CD1c-positive myeloid dendritic cell (primary cell): ENCODE data around the gene HOMER3.
A peak's percentile ranks its signal among the peaks of the same experiment; 100 is the strongest.
"Not testable (repeated sequence)": the region's sequence is repeated elsewhere in the genome, so short reads cannot be mapped to it uniquely, and the experiment has no call there.

Experiments
- DNase-seq: peaks from one replicate; pipeline ENCODE4 v3.0.0-alpha.2; 2016; ENCODE audit errors: extremely low spot score

HOMER3 gene

DNA sequence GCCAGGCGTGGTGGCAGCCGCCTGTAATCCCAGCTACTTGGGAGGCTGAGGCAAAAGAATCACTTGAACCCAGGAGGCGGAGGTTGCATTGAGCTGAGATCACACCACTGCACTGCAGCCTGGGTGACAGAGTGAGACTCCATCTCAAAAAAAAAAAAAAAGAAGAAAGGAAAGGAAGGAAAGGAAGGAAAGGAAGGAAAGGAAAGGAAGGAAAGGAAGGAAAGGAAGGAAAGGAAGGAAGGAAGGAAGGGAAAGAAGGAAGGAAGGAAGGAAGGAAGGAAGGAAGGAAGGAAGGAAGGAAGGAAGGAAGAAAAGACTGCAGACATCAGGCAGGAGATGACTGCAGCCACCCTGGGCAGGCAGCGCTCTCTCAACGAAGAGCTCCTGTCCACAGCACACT is 38.5 kb downstream of the HOMER3 start:
- DNase-seq: not testable (repeated sequence)

DNA sequence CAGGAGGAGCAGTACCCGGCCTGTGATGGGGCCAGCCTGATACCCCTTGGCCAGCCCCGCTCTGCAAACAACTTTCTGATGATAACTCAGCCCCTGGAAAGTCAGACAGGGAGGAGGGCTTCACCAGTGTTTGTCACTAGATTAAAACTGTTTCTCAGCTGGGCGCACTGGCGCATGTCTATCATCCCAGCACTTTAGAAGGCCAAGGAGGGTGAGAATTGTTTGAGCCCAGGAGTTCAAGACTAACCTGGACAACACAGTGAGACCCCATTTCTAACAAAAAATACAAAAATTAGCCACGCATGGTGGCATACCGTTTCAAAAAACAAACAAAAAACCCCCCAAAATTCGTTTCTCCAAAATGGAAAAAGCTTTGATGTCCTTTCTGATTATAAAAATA is 39.5 kb downstream of the HOMER3 start:
- DNase-seq: no peak

DNA sequence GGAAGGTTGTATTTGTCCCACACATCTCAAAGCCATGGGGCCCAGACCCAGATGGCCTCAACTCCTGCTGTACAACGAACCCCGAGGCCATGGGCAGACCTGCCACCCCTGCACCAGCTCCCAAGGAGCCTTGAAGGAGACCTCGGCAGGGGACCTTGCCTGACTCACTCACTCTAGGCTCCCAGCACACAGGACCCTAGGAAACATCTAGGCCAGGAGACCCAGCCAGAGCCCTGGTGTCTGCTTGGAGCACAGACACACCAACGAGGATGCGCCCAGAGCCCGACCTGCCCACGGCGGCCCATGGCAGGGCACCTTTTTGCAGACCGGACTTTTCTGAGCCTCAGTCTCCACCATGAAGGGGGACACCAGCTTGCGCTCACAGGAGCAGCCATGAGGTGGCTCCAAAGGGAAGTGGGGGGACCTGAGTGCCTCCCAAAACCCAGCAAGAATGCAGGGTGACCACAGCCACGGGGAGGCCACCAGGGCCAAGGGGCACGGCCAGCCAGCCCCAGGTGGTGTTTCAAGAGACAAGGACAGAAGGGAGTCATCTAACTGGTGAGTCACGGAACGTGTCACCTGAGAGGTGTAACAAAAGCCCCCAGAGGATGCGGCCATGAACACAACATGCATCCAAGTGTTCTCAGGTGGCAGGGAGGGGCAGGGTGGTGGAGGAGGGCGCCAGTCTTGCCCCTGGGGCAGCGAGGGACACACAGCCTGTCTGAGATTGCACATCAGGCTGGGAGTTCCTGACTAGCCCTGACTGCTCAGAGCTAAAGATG is 40.1 kb downstream of the HOMER3 start:
- DNase-seq: no peak

DNA sequence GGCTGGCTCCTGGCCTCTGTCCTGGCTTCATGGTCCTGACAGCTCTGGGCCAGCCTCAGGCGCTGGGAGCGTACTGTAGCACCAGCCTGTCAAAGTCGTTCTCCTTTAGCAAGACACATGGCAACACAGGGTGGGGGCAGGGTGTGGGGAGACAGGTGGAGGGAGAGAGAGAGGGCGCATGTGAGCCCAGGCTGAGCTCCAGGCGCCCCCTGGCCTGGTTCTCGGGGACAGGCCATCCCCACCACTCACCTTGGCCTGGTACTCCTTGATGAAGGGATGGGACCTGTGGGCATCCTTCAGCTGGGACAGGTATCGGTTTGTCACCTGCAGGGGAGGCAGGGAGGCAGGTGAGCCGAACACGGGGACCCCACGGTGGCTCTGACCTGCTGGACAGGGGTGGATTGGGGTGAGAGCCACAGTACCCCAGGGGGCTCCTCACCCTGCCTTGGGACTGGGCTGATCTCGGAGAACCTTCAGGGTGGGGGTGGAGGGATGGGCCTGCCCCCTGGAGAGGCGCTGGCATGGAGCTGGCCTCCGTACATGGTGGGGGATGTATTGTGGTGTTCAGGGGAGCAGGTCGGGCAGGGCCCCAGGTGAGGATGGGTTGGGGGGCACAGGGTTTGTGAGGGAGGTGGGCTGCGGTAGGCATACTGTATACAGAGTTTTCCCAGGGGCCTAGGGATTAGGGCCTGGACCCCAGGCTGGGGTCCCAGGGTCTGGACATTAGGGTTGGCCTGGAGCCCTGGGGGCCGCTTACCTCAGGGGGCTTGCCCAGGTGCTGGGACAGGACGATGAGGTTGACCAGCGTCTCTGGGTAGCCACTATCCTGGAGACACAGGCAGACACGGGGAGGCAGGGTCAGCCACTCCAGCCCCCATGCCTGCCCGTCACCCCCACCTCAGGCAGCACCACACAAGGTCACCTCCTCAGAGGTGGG is 41.1 kb downstream of the HOMER3 start:
- DNase-seq: no peak

DNA sequence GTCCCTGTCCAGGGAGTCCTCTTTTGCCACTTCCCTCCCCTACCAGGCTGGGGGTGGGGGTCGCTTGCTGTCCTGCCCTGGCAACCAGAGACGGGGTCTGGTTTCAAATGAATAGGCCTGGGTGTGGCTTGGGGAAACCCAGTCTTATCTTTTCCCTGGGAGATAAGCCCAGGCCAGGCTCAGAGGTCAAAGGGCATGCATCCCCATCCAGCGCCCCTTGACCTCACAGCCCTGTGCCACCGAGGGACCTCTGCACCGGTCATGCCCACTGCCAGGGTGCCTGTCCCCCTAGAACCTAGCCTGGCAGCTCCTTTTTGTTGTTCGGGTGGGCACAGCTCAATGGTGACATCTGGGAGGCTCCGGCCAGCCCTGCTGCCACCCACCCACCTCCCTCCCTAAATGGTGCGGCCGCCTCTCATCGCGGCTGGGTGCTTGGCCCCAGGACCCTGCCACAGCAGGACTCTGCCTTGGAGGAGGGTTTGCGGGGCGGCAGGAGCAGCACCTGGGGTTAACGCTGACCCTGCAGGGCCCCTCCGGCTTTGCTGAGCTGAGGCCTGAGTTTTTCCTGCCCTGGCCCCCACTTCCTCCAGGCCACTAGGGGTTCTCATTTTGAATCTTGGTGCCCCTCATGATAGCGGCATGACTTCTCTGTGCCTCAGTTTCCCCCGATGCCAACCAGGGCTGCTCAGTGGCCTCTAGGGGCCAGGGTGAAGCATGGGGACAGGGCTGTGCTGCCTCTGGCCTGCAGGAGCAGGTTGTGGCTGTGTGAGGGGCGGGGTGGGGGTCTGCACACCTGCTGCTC is 42.2 kb downstream of the HOMER3 start:
- DNase-seq: no peak

DNA sequence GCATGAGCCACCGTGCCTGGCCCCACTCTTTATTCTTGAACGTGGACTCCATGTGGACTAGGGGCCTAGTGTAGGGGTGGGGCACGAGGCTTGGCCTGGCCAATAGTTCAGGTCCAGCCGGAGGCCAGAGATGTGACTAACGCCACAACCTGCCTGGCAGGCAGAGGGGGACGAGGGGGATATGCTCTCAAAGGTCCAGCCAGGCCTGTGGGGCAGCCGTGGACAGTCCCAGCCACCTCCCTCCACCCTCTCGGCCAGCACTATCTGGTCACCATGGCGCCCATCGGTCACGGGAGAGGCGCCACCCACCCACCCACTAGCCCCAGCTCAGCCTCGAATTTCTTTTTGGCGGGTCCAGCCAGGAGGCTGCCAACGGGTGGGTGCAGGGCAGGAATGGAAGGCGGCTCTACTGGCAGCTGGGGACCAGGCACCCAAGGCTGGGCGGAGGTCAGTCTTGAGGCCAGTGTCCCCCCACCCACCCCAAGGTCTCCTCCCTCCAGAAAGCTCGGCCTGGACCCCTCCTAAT is 42.9 kb downstream of the HOMER3 start:
- peak; percentile 12 for DNase-seq

DNA sequence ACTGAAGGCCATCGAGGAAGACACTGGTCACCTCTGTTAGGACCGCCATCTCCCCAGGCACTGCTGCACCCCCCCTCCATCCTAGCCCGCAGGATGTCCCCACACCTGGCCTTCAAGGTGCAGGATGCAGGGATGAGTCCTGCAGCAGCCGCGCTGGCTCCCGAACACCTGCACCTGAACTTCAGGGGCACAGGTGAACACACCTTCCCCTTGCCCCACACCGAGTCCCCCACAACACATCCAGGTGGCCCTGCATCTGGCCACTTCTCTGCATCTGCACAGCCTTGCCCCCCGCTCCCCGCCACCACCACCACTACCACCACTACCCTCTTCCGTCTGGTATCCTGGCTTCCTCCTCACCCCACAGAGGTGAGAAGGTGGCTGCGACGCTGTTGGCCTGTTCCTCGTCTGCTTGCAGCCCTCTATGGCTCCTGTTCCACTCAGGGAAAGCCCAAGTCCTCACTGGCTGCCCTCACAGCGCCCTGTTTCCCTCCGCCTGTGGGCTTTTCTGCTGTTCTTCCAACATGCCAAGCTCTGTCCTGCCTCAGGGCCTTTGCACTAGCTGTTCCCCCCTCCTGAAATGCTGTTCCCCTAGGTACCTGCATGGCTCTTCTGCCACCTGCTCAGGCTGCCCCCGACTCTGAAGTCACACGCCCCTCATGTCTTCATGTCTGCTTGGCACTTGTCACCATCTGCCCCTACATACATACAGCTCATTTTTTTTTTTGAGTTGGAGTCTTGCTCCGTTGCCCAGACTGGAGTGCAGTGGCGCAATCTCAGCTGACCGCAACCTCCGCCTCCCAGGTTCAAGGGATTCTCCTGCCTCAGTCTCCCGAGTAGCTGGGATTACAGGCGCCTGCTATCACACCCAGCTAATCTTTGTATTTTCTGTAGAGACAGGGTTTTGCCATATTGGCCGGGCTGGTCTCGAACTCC is 43.7 kb downstream of the HOMER3 start:
- DNase-seq: no peak

DNA sequence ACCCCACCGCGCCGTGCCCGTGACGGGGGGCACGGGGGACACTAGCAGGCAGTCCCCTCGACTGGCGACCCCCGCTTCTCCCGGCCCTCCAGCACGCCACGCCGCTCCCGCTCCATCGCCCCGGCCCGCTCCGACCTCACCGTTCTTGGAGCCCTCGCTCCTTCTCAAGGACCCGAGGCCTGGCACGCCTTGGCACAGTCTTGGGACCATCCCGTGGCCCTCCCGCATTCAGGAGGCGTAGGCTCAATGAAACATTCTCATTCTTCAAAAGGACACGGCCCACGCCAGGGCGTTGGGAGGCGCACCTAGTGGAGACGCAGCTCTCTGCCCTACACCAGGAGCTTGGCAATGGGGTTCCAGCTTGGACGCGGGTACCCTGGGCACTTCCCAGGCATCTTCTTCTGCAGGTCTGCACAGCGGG is 44.6 kb downstream of the HOMER3 start:
- DNase-seq: no peak

DNA sequence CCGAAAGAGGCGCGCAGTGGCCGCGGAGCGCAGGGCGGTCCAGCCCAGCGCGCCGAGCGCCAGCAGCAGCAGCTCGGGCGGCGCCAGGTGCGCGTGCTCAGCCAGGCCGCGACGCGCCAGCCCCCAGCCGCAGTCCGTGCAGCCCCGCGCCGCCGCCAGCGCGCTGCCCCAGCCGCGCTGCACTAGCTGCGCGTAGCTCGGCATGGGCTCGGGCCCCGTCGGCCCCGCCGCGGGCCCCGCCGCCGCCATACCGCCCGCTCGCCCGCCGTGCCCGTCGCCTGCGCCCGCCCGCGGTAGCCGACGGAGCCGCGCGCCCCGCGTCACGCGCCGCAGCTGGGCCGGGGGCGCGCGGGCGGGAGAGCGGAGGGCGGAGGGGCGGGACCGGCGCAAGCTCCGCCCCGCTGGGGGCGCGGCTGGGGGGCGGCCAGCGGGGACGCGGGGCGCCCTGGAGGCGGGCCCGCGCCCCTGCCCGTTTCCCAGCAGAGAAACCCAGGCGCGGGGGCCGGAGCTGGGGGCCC is 45.1 kb downstream of the HOMER3 start, which contains the start of gene CERS1:
TSS of gene CERS1 (minus strand) at position 335 of the 518 bp plus-strand sequence. CDS start at position 249, 86 bp downstream.
- peak; percentile 6 for DNase-seq

DNA sequence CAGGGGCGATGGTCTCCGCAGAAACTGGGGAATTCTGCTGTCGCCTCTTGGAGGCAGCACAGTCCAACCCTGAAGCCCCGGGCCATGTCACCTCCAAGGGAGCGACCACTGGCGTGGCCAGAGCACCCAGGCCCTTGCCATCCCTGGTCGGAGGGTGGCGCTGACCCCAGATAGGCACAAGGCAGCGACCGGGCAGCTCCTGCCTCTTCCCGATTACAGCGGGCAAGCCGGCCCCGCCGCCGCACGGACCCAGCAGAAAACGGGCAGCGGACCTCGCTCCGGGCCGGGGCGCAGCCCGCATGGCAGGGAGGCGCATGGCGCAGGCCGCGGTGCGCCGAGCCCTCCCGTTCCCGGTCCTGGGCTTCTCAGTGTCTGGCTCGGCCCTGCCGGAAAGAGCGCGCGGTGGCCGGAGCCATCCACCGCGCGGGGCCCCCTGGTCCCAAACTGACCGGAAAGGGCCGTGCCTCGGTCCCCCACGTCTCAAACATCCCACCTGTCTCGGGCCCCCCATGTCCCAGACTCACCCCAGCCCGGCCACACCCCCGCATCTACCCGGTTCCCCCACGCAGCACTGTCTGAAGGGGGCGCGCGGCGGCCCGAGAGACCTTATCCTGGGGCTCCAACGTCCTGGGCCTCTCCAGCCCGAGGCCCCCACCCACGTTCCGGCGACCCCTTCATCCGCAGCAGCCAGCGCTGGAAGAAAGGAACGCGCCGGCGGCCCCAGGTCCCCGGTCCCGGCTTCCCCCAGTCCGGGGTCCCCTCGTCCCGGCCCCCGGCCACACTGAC is 45.8 kb downstream of the HOMER3 start:
- peak; percentile 23 for DNase-seq

DNA sequence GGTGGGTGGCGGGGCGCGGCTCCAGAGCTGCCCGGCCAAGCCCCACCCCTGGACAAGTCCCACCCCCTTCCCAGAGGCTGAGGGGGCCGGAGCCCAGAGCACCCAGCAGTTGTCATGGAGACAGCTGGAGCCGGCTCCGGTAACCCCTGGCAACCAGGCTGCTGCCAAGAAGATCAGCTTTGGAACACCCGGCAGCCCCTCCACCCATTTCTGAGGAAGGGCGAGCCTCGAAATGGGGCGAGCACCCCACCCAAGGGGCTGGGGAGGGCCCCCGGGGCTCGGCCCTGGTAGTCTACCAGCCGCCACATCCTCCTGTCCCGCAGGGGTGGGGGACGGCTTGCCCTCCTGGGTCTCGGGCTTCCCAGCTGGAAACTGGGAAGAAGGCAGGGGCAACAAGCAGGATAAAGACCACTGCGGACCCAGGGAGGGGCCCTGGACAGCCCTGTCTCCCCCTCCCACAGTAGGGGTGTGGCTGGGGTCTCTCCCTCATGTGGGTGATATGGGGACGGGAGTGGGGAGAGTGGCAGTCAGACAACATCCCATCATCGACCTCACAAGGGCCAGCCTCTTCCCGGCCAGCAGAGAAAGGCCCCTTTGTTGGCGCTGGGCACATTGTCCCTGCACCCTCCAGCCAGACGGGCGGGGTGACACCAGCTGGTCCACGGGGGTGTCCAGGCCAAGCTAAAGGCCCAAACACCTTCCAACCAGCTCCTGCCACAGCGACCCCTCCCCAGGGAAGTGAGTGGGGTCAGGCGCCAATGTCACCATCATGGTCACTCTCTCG is 46.6 kb downstream of the HOMER3 start:
- no peak for DNase-seq

DNA sequence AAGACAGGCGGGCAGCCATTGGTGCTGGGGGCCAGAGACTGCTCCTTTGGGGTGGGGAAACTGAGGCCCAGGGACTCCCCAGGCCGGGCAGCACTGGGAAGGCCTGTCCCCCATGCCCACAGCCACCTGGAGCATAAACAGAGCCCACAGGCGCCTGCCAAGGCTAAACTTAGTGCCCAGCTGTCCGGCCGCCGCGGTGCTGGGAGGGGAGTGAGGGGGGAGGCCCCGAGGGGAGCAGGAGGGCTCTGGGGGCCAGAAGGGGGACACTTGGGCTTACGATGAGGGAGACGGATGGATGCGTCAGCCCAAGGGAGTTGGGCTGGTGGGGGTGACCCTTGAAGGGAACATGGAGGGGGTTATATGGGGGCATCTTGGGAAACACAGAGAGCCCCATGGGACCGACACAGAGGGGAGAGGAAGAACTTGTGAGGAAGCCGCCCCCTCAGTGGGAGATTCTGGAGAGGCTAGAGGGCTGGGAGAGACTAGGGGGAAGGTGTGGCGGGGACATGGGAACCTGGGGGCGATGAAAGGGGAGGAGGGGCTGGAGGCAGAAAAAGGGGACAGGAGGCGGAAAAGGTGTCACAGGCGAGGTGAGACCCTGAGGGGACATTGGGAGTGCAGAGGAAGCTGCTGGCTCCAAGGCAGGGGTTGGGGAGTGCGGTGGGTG is 47.3 kb downstream of the HOMER3 start:
- no peak for DNase-seq

DNA sequence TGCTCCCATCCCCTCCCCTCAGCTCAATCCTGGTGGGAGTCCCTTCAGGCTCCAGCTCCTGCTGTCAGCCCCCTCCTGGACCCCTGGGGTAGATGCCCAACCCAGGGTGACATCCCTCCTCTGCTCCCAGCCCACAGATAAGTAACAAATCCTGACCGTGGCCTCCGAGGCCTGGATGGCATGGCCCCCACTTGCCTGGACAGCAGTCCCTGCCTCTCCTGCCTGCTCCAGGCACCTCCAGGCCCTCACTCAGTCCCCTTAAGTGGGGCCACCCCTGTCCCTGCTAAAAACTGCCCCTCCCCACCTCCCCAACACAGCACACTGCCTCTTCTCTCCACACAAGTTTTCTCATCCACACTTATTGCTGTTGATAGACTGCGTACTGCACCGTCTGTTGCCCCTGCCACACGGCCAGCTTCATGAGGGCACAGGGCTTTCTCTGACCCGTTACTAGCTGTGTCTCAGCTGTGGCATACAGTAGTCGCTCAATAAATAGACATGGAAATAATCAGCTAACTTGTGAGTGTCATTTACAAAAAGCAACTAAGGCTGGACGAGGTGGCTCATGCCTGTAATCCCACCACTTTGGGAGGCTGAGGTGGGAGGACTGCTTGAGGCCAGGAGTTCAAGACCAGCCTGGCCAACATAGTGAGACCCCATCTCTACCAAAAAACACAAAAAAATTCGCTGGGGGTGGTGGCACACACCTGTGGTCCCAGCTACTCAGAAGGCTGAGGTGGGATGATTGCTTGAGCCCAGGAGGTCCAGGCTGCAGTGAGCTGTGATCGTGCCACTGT is 50.9 kb downstream of the HOMER3 start:
- no peak for DNase-seq

DNA sequence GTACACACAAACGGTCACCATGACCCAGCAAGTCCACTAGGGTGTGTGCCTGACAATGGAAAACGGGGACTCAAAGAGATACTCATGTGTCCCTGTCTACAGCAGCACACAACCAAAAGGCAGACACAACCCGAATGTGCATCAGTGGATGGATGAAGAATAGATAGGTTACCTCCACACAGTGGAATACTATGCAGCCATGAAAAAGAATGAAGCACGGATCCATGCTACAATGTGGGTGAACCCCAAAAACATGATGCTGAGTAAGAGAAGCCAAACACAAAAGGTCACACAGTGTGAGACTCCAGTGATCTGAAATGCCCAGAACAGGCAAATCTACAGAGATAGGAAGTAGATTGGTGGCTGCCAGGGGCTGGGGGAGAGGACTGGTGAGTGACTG is 54.0 kb downstream of the HOMER3 start:
- no peak for DNase-seq

DNA sequence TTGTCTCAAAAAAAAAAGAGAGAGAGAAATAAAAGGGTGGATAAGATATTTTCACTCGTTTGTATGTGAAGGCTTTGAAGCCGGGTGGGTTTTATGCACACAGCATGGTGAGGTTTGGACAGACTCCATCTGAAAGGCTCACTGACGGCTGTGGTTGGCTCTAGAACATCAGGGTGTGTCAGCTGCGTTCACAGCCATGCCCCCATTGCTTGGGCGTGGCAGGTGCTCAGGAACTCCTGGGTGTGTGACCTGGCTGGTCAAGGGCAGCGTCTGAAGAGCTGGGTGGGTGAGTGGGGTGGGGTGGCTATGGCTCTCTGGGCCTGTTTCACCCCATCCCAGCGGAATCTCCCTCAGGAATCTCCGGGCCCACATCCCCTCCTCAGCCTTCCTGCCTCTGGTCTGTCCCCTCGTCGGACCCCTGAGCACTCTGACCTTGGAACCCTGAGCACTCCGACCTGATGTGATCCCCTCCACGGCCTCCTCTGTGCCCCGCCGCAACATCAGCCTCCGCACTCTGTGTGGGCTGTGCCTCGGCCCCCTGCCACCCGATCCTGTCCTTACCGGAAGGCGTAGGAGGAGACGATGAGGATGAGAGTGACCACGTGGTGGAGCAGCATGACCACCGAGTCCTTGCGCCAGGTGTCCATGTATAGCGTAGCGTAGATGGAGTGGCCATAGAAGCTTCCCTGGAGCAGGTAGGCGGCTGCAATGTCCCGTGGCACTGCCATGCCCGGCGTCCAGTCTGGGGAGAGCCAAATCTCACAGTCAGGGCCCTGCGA is 57.3 kb downstream of the HOMER3 start:
- no peak for DNase-seq

DNA sequence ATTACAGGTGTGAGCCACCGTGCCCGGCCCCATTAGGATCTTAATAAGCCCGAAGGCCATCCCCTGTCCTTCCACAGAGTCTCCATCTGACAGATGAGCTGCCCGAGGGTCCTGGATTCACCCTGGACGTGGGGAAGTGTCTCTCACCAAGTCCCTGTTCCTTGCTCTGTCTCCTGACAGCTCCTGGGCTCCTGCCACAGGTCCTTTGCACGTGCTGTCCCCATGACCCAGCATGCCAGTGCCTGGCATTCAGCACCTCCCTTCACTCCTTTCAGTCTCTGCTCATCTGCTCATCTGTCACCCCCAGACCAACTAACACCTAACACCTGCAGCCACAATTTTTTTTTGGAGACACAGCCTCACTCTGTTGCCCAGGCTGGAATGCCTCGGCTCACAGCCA is 59.5 kb downstream of the HOMER3 start:
- DNase-seq: no peak
